Neural progenitor cell (in vitro differentiated cells): ENCODE results near the gene HHAT. TPM values are rescaled to one million over a fixed set of nuclear protein-coding genes. Genes with fewer than 3 reads are reported as not detected.

Experiments
- DNase-seq: peaks from one replicate; pipeline ENCODE4 v3.0.0-alpha.2; 2016; ENCODE audit warnings: low spot score
- H2AFZ ChIP-seq: fragments of 200-600 bp; sonication (generic); replicated peaks from 2 replicates; pipeline ENCODE4 v1.6.1; 2016; ENCODE audit warnings: antibody characterized with exemption
- H3F3A ChIP-seq: fragments of 200-600 bp; sonication (generic); 2 replicates; pipeline ENCODE4 v1.6.1; 2016; ENCODE audit warnings: antibody characterized with exemption, low read depth
- H3K27ac ChIP-seq: fragments of 200-600 bp; sonication (generic); 2 replicates; pipeline ENCODE4 v1.5.1; 2016; ENCODE audit warnings: mild to moderate bottlenecking
- H3K27me3 ChIP-seq: fragments of 200-600 bp; sonication (generic); 2 replicates; pipeline ENCODE4 v1.6.1; 2016; ENCODE audit warnings: mild to moderate bottlenecking, moderate library complexity
- H3K36me3 ChIP-seq: fragments of 200-600 bp; sonication (generic); 2 replicates; pipeline ENCODE4 v1.5.1; 2016
- H3K4me1 ChIP-seq: fragments of 200-600 bp; sonication (generic); 2 replicates; pipeline ENCODE4 v1.6.1; 2016; ENCODE audit warnings: mixed run types
- H3K4me2 ChIP-seq: fragments of 200-600 bp; sonication (generic); 2 replicates; pipeline ENCODE4 v1.6.1; 2016
- H3K4me3 ChIP-seq: fragments of 200-600 bp; sonication (generic); 2 replicates; pipeline ENCODE4 v1.5.1; 2016
- H3K79me2 ChIP-seq: fragments of 200-600 bp; sonication (generic); 2 replicates; pipeline ENCODE4 v1.6.1; 2016; ENCODE audit warnings: low read depth
- H3K9ac ChIP-seq: fragments of 200-600 bp; sonication (generic); 2 replicates; pipeline ENCODE4 v1.6.1; 2016
- H3K9me3 ChIP-seq: fragments of 200-600 bp; sonication (generic); 2 replicates; pipeline ENCODE4 v1.5.1; 2016; ENCODE audit warnings: low read depth
- H4K20me1 ChIP-seq: fragments of 200-600 bp; sonication (generic); 2 replicates; pipeline ENCODE4 v1.6.1; 2016; ENCODE audit warnings: low read depth
- H3K27ac Mint-ChIP-seq: 3 replicates; pipeline ENCODE4 v1.8.0; 2021; ENCODE audit warnings: mixed read lengths
- H3K27me3 Mint-ChIP-seq: 2 replicates; pipeline ENCODE4 v1.8.0; 2022; ENCODE audit warnings: low read depth, mild to moderate bottlenecking, inconsistent platforms, moderate library complexity, mixed read lengths; ENCODE audit not compliant: insufficient read depth
- H3K36me3 Mint-ChIP-seq: 3 replicates; pipeline ENCODE4 v1.8.0; 2021; ENCODE audit warnings: mixed read lengths
- H3K4me1 Mint-ChIP-seq: 3 replicates; pipeline ENCODE4 v1.8.0; 2021; ENCODE audit warnings: mixed read lengths
- H3K4me3 Mint-ChIP-seq: 3 replicates; pipeline ENCODE4 v1.8.0; 2021; ENCODE audit warnings: mild to moderate bottlenecking, moderate library complexity, mixed read lengths
- H3K9me3 Mint-ChIP-seq: 3 replicates; pipeline ENCODE4 v1.8.0; 2020; ENCODE audit warnings: mixed read lengths
- CTCF ChIP-seq: fragments of 200-600 bp; sonication (generic); IDR thresholded peaks from 2 replicates; pipeline ENCODE4 v1.5.1; 2017; ENCODE audit warnings: antibody characterized with exemption, mild to moderate bottlenecking
- EZH2 ChIP-seq: fragments of 200-600 bp; sonication (generic); IDR thresholded peaks from 2 replicates; pipeline ENCODE4 v1.6.1; 2017; ENCODE audit warnings: antibody characterized with exemption, mild to moderate bottlenecking, moderate library complexity
- EZH2phosphoT487 ChIP-seq: fragments of 200-600 bp; sonication (generic); IDR thresholded peaks from 2 replicates; pipeline ENCODE4 v1.6.1; 2017; ENCODE audit warnings: antibody characterized with exemption
- total RNA-seq: library from RNA; depleted of rRNA; stranded (reverse); fragments of >200 nt; gene quantifications from 2 replicates; pipeline ENCODE4 v1.2.3, GENCODE V29; 2015; ENCODE audit warnings: low replicate concordance

HHAT gene
- total RNA-seq, 1 donor from 2014 or later: 10.3 TPM

GRCh38 chr1:210688512-210689234 is 360.0 kb downstream of the HHAT start:
- Mint-ChIP-seq H3K4me1 (peaks cover 2% of the 10 kb centered on the region), H3K27ac (no peak overlapping the region), H3K9me3 (no peaks in the 10 kb centered on the region), H3K4me3 (no peak overlapping the region), H3K36me3 (peaks cover 2% of the 10 kb centered on the region), H3K27me3 (peaks cover 4% of the 10 kb centered on the region)
- H3K36me3 ChIP-seq: no peaks in the 10 kb centered on the region
- H3K27me3 ChIP-seq: no peaks in the 10 kb centered on the region
- DNase-seq: no peak
- H4K20me1 ChIP-seq: no peaks in the 10 kb centered on the region
- H3K4me1 ChIP-seq: no peaks in the 10 kb centered on the region
- no peak overlapping the region for H2AFZ ChIP-seq
- no peaks in the 10 kb centered on the region for H3K79me2 ChIP-seq
- no peak overlapping the region for H3K4me3 ChIP-seq
- no peak overlapping the region for H3K27ac ChIP-seq
- H3K4me2 ChIP-seq: no peak overlapping the region
- TF ChIP-seq EZH2phosphoT487: no peak
- TF ChIP-seq EZH2: no peak
- TF ChIP-seq CTCF: no peak
- no peaks in the 10 kb centered on the region for H3K9me3 ChIP-seq
- H3K9ac ChIP-seq: no peak overlapping the region
- H3F3A ChIP-seq: no peaks in the 10 kb centered on the region

DNA sequence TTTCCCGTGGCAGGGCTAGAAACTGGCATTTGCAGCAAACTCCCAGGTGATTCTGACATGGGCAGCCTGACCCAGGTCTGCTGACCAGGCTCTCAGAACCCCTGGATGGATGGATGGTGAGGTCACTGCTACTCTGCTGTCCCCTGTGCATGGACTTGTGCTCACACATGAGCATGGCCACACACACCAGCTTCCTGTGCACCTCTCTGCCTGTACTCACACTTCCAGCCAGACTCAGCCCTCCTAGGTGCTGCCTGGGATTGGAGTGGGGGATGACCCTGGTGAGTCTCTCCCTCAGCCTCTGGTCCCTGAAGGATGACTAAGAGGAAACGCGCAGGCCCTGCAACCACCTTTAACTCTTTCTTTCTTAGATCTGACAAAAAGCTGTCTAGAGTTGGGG is 361.1 kb downstream of the HHAT start:
- Histone ChIP-seq H3F3A (no peaks in the 10 kb centered on the region), H3K79me2 (no peaks in the 10 kb centered on the region), H3K36me3 (no peaks in the 10 kb centered on the region), H3K27ac (no peak overlapping the region), H3K9me3 (no peaks in the 10 kb centered on the region), H3K27me3 (no peaks in the 10 kb centered on the region), H3K9ac (no peak overlapping the region), H4K20me1 (no peaks in the 10 kb centered on the region), H3K4me3 (no peak overlapping the region), H3K4me2 (no peak overlapping the region), H2AFZ (no peak overlapping the region), H3K4me1 (no peaks in the 10 kb centered on the region)
- Mint-ChIP-seq H3K27me3 (peaks cover 2% of the 10 kb centered on the region), H3K4me1 (no peaks in the 10 kb centered on the region), H3K36me3 (no peaks in the 10 kb centered on the region), H3K9me3 (no peaks in the 10 kb centered on the region), H3K27ac (no peak overlapping the region), H3K4me3 (no peak overlapping the region)
- TF ChIP-seq EZH2: no peak
- DNase-seq: no peak

- peaks cover 2% of the 10 kb centered on the region for H3K27me3 Mint-ChIP-seq
- Histone ChIP-seq H3K9ac (no peak overlapping the region), H3K9me3 (no peaks in the 10 kb centered on the region), H4K20me1 (no peaks in the 10 kb centered on the region), H3K4me1 (no peaks in the 10 kb centered on the region), H2AFZ (no peak overlapping the region), H3K4me2 (no peak overlapping the region), H3K36me3 (no peaks in the 10 kb centered on the region), H3K79me2 (no peaks in the 10 kb centered on the region), H3K4me3 (no peak overlapping the region), H3K27me3 (no peaks in the 10 kb centered on the region), H3F3A (no peaks in the 10 kb centered on the region), H3K27ac (no peak overlapping the region)
- no peaks in the 10 kb centered on the region for H3K9me3 Mint-ChIP-seq
- H3K36me3 Mint-ChIP-seq: no peaks in the 10 kb centered on the region
- no peak overlapping the region for H3K27ac Mint-ChIP-seq
- no peaks in the 10 kb centered on the region for H3K4me1 Mint-ChIP-seq
- DNase-seq: no peak
- no peak for TF ChIP-seq EZH2phosphoT487
- TF ChIP-seq CTCF: no peak
- no peak for TF ChIP-seq EZH2
- no peak overlapping the region for H3K4me3 Mint-ChIP-seq
Observed at GRCh38 chr1:210690236-210690635, 361.5 kb downstream of the HHAT start.

DNA sequence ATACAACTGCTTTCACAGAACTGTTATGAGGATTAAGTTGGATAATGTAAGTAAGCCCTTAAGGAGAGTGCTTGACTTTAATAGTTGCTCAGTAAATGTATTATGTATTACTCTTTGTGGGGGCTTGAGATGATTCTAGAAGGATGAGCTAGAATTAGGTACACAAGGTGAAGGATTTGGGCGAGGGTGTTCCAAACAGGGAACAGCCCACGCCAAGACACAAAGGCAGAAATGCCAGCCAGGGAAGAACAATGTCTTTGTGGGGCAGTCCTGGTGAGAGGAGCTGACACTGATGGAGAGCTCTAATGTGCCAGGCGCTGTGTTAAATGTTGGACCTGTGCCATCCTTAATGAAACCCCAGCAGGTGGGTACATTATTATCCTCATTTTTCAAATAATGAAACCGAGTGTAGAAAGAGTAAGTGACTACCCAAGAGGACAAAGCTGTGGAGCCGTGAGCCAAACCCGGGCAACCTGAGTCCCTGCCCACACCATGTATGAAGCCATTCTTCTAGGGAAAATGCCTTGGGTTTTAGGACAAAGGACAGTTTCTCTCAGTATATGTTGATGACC is 362.4 kb downstream of the HHAT start:
- no peaks in the 10 kb centered on the region for H3K79me2 ChIP-seq
- no peak for DNase-seq
- no peak overlapping the region for H3K4me2 ChIP-seq
- H3K9ac ChIP-seq: no peak overlapping the region
- no peak overlapping the region for H2AFZ ChIP-seq
- no peaks in the 10 kb centered on the region for H3K27me3 ChIP-seq
- no peak overlapping the region for H3K27ac ChIP-seq
- TF ChIP-seq EZH2phosphoT487 (no peak), CTCF (no peak)
- peaks cover 2% of the 10 kb centered on the region for H3K27me3 Mint-ChIP-seq
- no peaks in the 10 kb centered on the region for H3K4me1 ChIP-seq
- no peaks in the 10 kb centered on the region for H3F3A ChIP-seq
- H4K20me1 ChIP-seq: no peaks in the 10 kb centered on the region
- no peaks in the 10 kb centered on the region for H3K36me3 Mint-ChIP-seq
- no peak overlapping the region for H3K4me3 Mint-ChIP-seq
- H3K9me3 ChIP-seq: no peaks in the 10 kb centered on the region
- H3K36me3 ChIP-seq: no peaks in the 10 kb centered on the region
- no peak overlapping the region for H3K27ac Mint-ChIP-seq
- peaks cover under 1% of the 10 kb centered on the region for H3K4me1 Mint-ChIP-seq
- no peak overlapping the region for H3K4me3 ChIP-seq
- H3K9me3 Mint-ChIP-seq: no peaks in the 10 kb centered on the region
